Heart right ventricle (tissue), 16 donors: Measurements from ENCODE around the gene RNF31. TPM values are rescaled to one million over a fixed set of nuclear protein-coding genes. Genes with fewer than 3 reads are reported as not detected.

Experiments used
- ATAC-seq, 8 donors: fragments of 200-7000 bp; cut with Tn5 transposase; one replicate each; pipeline ENCODE4 v1.9.1; 2020; ENCODE audit warnings: mild to moderate bottlenecking in 8 of 8, moderate library complexity in 8 of 8, moderate number of reproducible peaks in 1 of 8
- DNase-seq, 2 donors: peaks; one replicate each; pipeline ENCODE4 v3.0.0-alpha.2; 2020
- H3K27ac ChIP-seq, 10 donors: fragments of 200-600 bp; sonication (generic) in 2 of 10; one replicate each; pipeline versions ENCODE4 v1.5.0 to v1.8.0; 2020 to 2022; ENCODE audit warnings: mild to moderate bottlenecking in 3 of 10
- H3K27me3 ChIP-seq, 7 donors: fragments of 200-600 bp; one replicate each; pipeline ENCODE4 v1.8.0; 2021 to 2022; ENCODE audit warnings: mild to moderate bottlenecking in 2 of 7
- H3K36me3 ChIP-seq, 9 donors: fragments of 200-600 bp; sonication (generic) in 1 of 9; one replicate each; pipeline versions ENCODE4 v1.5.0 to v1.8.0; 2020 to 2022; ENCODE audit warnings: mild to moderate bottlenecking in 2 of 9
- H3K4me1 ChIP-seq, 9 donors: fragments of 200-600 bp; sonication (generic) in 1 of 9; one replicate each; pipeline versions ENCODE4 v1.5.0 to v1.8.0; 2020 to 2022; ENCODE audit warnings: mild to moderate bottlenecking in 4 of 9
- H3K4me3 ChIP-seq, 10 donors: fragments of 200-600 bp; sonication (generic) in 2 of 10; one replicate each; pipeline versions ENCODE4 v1.5.0 to v1.8.0; 2020 to 2022; ENCODE audit warnings: mild to moderate bottlenecking in 7 of 10, moderate library complexity in 2 of 10
- H3K9me3 ChIP-seq, 11 donors: fragments of 200-600 bp in 10 of 11; sonication (generic) in 2 of 11; one replicate each; pipeline versions ENCODE4 v1.5.0 to v1.8.0; 2013 to 2022; ENCODE audit warnings: mild to moderate bottlenecking in 2 of 11, control low read depth in 1 of 11, moderate library complexity in 1 of 11
- CTCF ChIP-seq, 9 donors: fragments of 200-600 bp; sonication (generic) in 2 of 9; IDR thresholded peaks; one replicate each; pipeline versions ENCODE4 v1.5.0 to v1.8.0; 2021 to 2022; ENCODE audit warnings: antibody characterized with exemption in 9 of 9, mild to moderate bottlenecking in 5 of 9, moderate library complexity in 1 of 9
- WGBS, 2 donors: extraction: QIAGEN DNeasy Blood & Tissue Kit; methylation state at CpG; one replicate each; pipeline ENCODE4 v1.1.7; 2013; ENCODE audit warnings: inconsistent platforms in 1 of 2; 5-methylcytosine and 5-hydroxymethylcytosine counted together
- intact Hi-C, 10 donors: fragments of 100-400 bp; cut with DNase I; formaldehyde crosslinking; loops; one replicate each; pipeline versions ENCODE4 v1.11.1 to v1.14.2; 2022
- polyA plus RNA-seq, 2 donors: library from polyadenylated mRNA; stranded (reverse); fragments of 200-250 nt; gene quantifications; one replicate each; pipeline ENCODE4 v1.2.3, GENCODE V29; 2013
- total RNA-seq, 10 donors: library from RNA; stranded (reverse); fragmentation: NEBNext Ultra II Directional in 3 of 10; extraction: Animal tissue kit (Norgen Biotek cat#: 25700) in 3 of 10; gene quantifications; one replicate each; pipeline versions ENCODE4 v1.2.1 to v1.2.4, GENCODE V29; 2021 to 2023
- donor health status: Arrhythmogenic right ventricular cardiomyopathy.
- donor health status: ischemic (EF 13 %, LVEDD 7.1; RV severe dilation, severe dysfunction).
- donor health status: healthy with polysubstance abuse.
- donor health status: DM: no; HTN: yes; CAD: no.
- donor health status: DM: no; HTN: no; CAD: no.
- donor health status: ischemic (EF 25% LVEDD 6.9; RV normal size, moderate dysfunction).
- donor health status: ischemic (EF 25% LVEDD 5.7; RV mildly dilated, moderate dysfunction).
- donor health status: healthy.
- donor health status: DM: yes; HTN: yes; CAD: no.
- donor health status: Ischemic cardiomyopathy.
- donor health status: ischemic (EF 35%, LVEDD 5.7; RV mildly dilated, moderate dysfunction).
- donor health status: nonischemic (EF 11% LVEDD 7.7; RV severe dilation, severe dysfunction).
- donor health status: DM: yes; HTN: yes; CAD: no.
- donor health status: PGD.
- donor health status: ischemic (EF 29% LVEDD 5.4; RV normal size, mild dysfunction).
- donor health status: nonischemic (EF 23%, LVEDD 6.1; RV moderate dilation, normal function).

The RNF31 gene
- total and polyA plus RNA-seq, 12 donors, result 27.5 to 92.9 (median 35.7) TPM

GRCh38 chr14:24137529-24138395 is 9.5 kb upstream of the RNF31 start:
- 85 to 93% methylated on average over 8 of the region's 8 CpGs for WGBS, 2 donors
- no peaks in the 10 kb centered on the region for H3K9me3 ChIP-seq
- DNase-seq (no peak), ATAC-seq (no peak)
- intact Hi-C loops, result no loop called here
- H3K4me1 ChIP-seq, result peaks cover 14 to 66% (median 48%) of the 10 kb centered on the region in 9 donors
- H3K36me3 ChIP-seq, result peaks cover 0 to 35% (median 20%) of the 10 kb centered on the region in 9 donors
- no peak for TF ChIP-seq CTCF (IDR thresholded peaks at IDR 0.05)
- peak overlapping the region in 1 of 10 donors; percentile 99 for H3K4me3 ChIP-seq
- no peaks in the 10 kb centered on the region for H3K27me3 ChIP-seq
- peak overlapping the region in 7 of 10 donors; percentile 5 to 99 (median 97) for H3K27ac ChIP-seq

GRCh38 chr14:24138396-24139271 is 8.7 kb upstream of the RNF31 start:
- intact Hi-C loops, result no loop called here
- ATAC-seq, result no peak

GRCh38 chr14:24139272-24139934 is 7.9 kb upstream of the RNF31 start:
- Histone ChIP-seq H3K4me3 (peak overlapping the region in 3 of 10 donors; percentile 70 to 88 (median 85)), H3K36me3 (peaks cover 0 to 50% (median 20%) of the 10 kb centered on the region in 9 donors)
- DNase-seq, result no peak

More at GRCh38 chr14:24138396-24139271, 8.7 kb upstream of the RNF31 start:
- Histone ChIP-seq H3K4me3 (no peak overlapping the region), H3K36me3 (peaks cover 0 to 42% (median 20%) of the 10 kb centered on the region in 9 donors), H3K4me1 (peaks cover 14 to 60% (median 44%) of the 10 kb centered on the region in 9 donors), H3K27me3 (no peaks in the 10 kb centered on the region), H3K9me3 (no peaks in the 10 kb centered on the region), H3K27ac (peak overlapping the region in 2 of 10 donors; percentile 20 to 25)
- no peak for TF ChIP-seq CTCF (IDR thresholded peaks at IDR 0.05)
- 78% methylated on average over 13 of the region's 13 CpGs for WGBS, 2 donors
- DNase-seq, result no peak

More at GRCh38 chr14:24139272-24139934, 7.9 kb upstream of the RNF31 start:
- H3K27ac ChIP-seq, result peak overlapping the region in 2 of 10 donors; percentile 8 to 20
- no peak for ATAC-seq
- intact Hi-C loops, result no loop called here
- H3K4me1 ChIP-seq, result peaks cover 14 to 68% (median 44%) of the 10 kb centered on the region in 9 donors
- no peaks in the 10 kb centered on the region for H3K27me3 ChIP-seq
- 88 to 89% methylated on average over 9 of the region's 9 CpGs for WGBS, 2 donors
- TF ChIP-seq CTCF (IDR thresholded peaks at IDR 0.05), result no peak
- H3K9me3 ChIP-seq, result no peaks in the 10 kb centered on the region
